Stimulated activated CD4-positive, alpha-beta T cell treated with anti-CD3 and anti-CD28 coated beads, TNF-alpha, amount 100 ng/mL, for 1 hour (primary cell): ENCODE results near the gene MAPK8IP1.

ENCODE experiments used
- DNase-seq, 3 donors: peaks; one replicate each; pipeline ENCODE4 v3.0.0-alpha.2; 2020; ENCODE audit warnings: low read depth in 3 of 3, low spot score in 1 of 3

MAPK8IP1 gene

DNA sequence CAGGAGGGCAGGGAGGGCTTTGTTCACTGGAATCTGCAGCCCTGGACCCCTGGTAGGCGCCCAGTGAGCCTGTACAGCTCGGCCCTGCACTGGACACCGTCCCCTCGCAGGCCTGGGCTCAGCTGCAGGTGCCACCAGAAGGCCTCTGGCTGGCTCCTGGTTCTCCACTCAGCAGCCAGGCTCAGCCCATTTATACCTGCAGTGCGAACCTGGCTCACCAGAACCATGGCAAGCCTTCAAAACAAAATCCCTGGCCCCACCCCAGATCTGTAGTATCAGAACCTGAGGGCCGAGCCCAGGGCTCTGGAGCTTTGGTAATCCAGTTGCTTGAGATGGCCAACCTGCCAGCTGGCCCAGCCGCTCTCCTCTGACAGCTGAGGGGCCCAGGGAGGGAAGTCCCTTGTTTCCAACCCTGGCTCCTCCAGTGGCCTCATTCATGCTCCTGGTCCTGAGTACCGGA lies 22.5 kb downstream of the MAPK8IP1 start:
- no peak for DNase-seq

GRCh38 chr11:45909594-45910475 lies 24.4 kb downstream of the MAPK8IP1 start:
- no peak for DNase-seq

- DNase-seq = no peak
These were observed 25.2 kb downstream of the MAPK8IP1 start for GRCh38 chr11:45910623-45911022.

DNA sequence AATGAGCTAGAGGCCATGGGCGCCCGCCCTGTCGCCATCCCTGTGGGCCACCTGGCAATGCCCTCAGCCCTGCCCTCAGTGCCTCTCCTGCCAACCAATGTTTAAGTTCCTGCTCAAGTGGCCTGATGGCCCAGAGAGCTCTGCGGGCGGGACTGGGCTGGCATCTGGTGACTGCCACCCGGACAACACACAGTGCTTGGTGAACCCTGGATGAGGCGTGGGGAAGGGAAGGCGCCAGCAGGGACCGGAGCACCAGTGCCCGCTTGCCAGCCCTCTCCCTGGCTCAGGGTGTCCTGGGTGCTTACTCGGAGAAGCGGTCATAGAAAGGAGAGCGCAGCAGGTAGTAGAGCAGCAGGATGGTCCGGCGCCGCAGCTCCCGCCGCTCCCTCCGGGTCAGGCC lies 28.1 kb downstream of the MAPK8IP1 start:
- no peak for DNase-seq

GRCh38 chr11:45913942-45914635 lies 28.6 kb downstream of the MAPK8IP1 start:
- DNase-seq = no peak

- DNase-seq = no peak
These were observed 30.0 kb downstream of the MAPK8IP1 start for GRCh38 chr11:45915446-45915845.

DNA sequence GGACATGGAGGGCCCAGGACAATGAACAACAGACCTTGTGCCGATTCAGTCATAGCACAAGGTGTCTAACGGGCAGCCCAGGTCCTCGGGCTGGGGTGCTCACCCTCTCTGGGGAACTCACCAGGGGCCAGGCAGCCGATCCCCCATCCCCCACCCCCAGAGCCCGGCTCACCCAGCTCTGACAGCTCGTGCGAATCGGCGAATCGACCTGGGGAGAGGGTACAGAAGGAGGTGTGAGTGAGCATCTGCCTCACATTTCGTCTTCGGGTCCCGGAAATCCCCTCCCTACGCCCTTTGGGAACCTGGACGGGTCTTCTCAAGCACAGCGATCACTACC lies 31.8 kb downstream of the MAPK8IP1 start:
- no peak for DNase-seq

- DNase-seq = peak; percentile 83 to 94 (median 87)
These were observed 32.3 kb downstream of the MAPK8IP1 start, which contains the start of gene PEX16 for GRCh38 chr11:45917623-45918330. Gene PEX16, minus strand, starts transcription at chr11:45917877. Its CDS starts 66 bp downstream, at chr11:45917811.

GRCh38 chr11:45918331-45918941 lies 33.0 kb downstream of the MAPK8IP1 start:
- DNase-seq = peak in 1 of 3 donors; percentile 40

GRCh38 chr11:45918962-45919675 lies 33.7 kb downstream of the MAPK8IP1 start:
- DNase-seq = no peak

DNA sequence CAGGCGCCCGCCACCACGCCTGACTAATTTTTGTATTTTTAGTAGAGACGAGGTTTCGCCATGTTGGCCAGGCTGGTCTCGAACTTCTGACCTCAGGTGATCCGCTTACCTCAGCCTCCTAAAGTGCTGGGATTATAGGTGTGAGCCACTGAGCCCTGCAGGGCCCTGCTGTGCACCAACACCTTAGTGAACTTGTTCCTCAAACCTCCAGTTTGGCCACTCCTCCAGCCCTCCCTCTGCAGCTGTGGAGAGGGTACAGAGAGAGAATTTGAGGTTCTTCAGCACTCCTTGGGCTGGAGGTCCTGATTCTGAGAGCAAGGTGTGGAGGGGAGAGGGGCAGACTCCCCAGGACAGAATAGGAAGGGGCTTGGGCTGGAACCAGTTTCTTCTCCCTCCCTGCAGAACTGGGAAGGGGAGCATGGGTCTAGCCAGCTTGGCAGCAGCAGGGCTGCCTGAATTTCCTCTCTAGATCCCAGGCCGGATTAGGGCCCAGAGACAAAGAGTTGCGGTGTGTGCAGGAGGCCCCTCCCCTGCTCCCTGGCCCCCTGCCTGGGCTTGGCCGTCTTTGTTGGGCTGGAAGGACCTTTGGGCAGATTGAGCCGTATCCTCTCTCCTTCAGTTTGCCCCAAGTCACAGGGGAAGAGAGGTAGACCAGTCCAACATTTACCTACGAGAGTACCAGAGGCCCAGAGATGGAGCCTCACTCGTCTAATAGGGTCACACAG lies 34.5 kb downstream of the MAPK8IP1 start:
- no peak for DNase-seq

- no peak for DNase-seq
These were observed 35.4 kb downstream of the MAPK8IP1 start for GRCh38 chr11:45920531-45921477.

DNA sequence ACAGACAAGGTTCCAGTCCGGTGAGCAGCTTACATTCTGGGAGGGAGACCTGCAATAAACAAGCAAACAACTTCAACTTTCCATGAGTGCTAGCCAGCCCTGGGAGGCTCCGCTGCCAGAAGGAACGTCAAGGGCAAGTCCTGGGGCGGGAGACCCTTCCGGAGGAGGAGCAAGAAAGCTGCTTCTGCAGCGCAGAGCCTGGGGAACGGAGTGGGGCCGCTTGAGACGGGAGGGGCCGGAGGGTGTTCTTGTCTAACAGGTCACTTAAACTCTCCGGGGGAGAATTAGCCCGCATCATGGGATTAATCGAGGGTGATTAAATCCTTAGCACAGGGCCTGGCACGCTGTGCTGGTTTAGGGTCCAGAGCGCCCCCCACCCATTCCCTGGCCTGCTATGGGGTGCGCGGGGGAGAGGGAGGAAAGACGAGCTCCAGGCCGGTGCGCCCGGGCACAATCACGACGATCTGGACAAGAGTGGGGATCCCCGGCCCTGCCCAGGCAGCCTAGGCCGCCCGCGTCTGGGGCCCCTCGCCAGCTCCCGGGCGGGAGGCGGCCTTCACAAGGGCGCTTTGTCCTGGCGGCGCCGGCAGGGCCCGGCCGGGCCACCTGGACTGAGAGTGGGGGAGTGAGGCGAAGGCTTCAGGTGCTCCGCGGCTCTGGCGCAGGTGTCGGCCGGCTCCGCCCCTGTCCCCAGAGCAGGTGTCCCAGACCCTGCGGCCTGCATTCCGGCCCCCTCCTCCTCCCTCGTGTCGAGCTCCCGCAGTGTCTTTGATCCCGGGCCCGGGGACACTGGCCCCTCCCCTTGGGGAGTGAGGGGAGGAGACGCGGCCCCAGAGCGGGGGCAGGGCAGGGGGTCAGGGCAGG lies 36.3 kb downstream of the MAPK8IP1 start:
- no peak for DNase-seq

- no peak for DNase-seq
These were observed 37.1 kb downstream of the MAPK8IP1 start, which contains the start of gene LARGE2 for GRCh38 chr11:45922425-45923082. Gene LARGE2, plus strand, starts transcription at chr11:45922656. Its CDS starts 227 bp downstream, at chr11:45922883.

DNA sequence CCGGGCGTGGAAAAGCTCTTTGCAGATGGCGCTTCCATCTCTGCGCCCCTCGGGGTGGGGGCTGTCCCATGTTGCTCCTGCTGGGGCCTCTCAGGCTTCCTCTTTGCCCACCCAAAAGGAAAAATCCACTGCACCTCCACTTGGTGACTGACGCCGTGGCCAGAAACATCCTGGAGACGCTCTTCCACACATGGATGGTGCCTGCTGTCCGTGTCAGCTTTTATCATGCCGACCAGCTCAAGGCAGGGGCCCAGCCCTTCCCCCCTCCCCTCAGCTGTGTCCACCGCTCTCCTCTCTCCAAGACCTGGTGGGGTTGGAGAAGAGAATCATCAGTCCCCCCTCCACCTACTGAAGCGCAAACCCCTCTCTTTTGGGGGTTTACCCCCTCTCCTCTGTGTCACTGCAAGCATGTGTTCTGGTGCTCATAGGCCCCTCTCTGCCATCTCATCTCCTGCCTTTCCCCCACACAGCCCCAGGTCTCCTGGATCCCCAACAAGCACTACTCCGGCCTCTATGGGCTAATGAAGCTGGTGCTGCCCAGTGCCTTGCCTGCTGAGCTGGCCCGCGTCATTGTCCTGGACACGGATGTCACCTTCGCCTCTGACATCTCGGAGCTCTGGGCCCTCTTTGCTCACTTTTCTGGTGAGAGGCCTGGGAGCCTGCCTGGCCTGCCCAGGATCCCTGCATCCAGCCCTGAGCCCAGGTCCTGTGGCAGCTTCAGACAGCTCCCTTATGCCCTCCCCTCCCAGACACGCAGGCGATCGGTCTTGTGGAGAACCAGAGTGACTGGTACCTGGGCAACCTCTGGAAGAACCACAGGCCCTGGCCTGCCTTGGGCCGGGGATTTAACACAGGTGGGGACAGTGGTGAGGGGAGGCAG lies 38.8 kb downstream of the MAPK8IP1 start:
- DNase-seq = no peak

GRCh38 chr11:45924927-45925326 lies 39.5 kb downstream of the MAPK8IP1 start:
- DNase-seq = no peak
